Measurements from ENCODE around the gene MYO10. TPM values are rescaled to one million over a fixed set of nuclear protein-coding genes. Genes with fewer than 3 reads are reported as not detected.

Gene MYO10
- total RNA-seq, 6 donors from 2014 or later, result 31.9 to 135 (median 57.7) TPM

DNA sequence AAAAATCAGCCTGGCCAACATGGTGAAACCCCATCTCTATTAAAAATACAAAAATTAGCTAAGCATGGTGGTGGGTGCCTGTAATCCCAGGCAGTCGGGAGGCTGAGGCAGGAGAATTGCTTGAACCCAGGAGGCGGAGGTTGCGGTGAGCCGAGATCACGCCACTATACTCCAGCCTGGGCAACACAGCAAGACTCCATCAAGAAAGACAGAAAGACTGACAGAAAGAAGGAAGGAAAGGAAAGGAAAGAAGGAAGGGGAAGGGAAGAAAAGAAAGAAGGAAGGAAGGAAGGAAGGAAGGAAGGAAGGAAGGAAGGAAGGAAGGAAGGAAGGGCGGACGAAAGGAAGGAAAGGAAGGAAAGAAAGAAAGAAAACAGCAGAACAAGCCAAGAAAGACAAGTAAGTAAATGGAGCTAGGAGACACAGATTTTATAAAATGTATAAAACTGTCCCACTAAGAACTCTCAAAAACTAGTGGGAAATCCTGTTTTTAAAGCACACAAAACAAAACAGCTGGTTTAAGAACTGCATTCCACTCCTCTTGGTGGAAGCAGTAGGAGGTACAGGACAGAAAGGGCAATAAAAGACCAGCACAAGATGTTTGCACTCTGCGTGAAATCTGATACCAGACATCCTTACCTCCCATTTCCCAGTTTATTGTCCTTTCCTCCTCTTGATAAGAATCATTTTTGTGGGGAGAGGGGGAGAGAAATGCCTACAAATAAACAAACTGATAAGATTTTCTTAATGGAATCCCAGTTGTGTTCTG lies 46.7 kb downstream of the MYO10 start:
- no peaks in the 10 kb centered on the region for H3K36me3 ChIP-seq
- no peak for TF ChIP-seq POLR2AphosphoS5 (IDR thresholded peaks at IDR 0.05)
- TF ChIP-seq EP300 (IDR thresholded peaks at IDR 0.05), result no peak
- TF ChIP-seq CTCF (IDR thresholded peaks at IDR 0.05), result no peak
- TF ChIP-seq POLR2A (IDR thresholded peaks at IDR 0.05), result no peak
- ATAC-seq (ENCODE audit: low FRiP score in 2 of 2) (no peak), DNase-seq (no peak)
- no peak overlapping the region for H3K4me3 ChIP-seq
- H3K4me1 ChIP-seq, result peaks cover 30 to 39% (median 36%) of the 10 kb centered on the region in 4 donors
- peak overlapping the region in 3 of 4 donors; percentile 39 to 57 (median 40) for H3K27ac ChIP-seq
- WGBS, 2 donors, result 77 to 84% methylated on average over 8 of the region's 8 CpGs
- no peaks in the 10 kb centered on the region for H3K9me3 ChIP-seq
- no peaks in the 10 kb centered on the region for H3K27me3 ChIP-seq

DNA sequence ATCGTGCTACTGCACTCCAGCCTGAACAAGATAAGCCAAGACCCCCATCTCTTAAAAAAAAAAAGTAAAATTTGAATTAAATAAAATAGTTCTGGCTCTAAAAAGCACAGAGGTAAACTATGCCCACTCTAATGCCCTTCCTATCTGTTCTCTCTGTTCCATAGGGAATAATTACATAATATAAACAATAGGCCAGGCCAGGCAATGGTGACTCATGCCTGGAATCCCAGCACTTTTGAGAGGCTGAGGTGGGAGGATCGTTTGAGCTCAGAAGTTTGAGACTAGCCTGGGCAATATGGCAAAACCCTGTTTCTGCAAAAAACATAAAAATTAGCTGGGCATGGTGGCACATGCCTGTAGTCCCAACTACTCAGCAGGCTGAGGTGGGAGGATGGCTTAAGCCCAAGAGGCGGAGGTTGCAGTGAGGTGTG lies 47.4 kb downstream of the MYO10 start:
- Histone ChIP-seq H3K36me3 (no peaks in the 10 kb centered on the region), H3K9me3 (no peaks in the 10 kb centered on the region), H3K4me1 (peaks cover 32 to 41% (median 35%) of the 10 kb centered on the region in 4 donors), H3K27me3 (no peaks in the 10 kb centered on the region), H3K27ac (peak overlapping the region in 3 of 4 donors; percentile 39 to 57 (median 40)), H3K4me3 (no peak overlapping the region)
- WGBS, 2 donors, result 64 to 66% methylated on average over 3 of the region's 3 CpGs
- DNase-seq (peak in 1 of 2 donors; percentile 24), ATAC-seq (ENCODE audit: low FRiP score in 2 of 2) (no peak)
- TF ChIP-seq CTCF (IDR thresholded peaks at IDR 0.05), result no peak
- TF ChIP-seq POLR2AphosphoS5 (IDR thresholded peaks at IDR 0.05), result no peak
- no peak for TF ChIP-seq EP300 (IDR thresholded peaks at IDR 0.05)
- no peak for TF ChIP-seq POLR2A (IDR thresholded peaks at IDR 0.05)

DNA sequence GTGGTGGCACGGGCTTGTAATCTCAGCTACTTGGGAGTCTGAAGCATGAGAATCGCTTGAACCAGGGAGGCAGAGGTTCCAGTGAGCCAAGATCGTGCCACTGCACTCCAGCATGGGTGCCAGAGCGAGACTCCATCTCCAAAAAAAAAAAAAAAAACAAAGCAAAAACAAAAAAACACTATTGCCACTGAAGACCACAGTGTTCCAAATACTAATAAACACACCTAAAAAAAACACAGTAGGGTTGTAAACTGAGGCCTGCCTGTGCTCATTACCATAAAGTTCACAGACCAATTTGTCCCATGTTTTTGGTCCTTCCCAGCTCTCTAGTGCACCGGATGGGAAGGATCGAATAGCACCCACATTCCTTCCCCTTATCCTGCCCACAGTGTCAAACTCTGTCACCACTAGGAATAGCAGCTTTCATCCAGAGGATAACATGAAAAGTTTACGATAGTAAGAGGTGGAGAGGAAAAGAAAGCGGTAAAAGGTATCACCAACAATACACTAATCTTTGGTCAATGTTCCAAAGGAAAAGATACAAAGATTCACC lies 49.2 kb downstream of the MYO10 start:
- Histone ChIP-seq H3K27me3 (no peaks in the 10 kb centered on the region), H3K36me3 (no peaks in the 10 kb centered on the region), H3K4me1 (peaks cover 32 to 44% (median 35%) of the 10 kb centered on the region in 4 donors), H3K27ac (peak overlapping the region; percentile 19 to 71 (median 38)), H3K9me3 (no peaks in the 10 kb centered on the region), H3K4me3 (no peak overlapping the region)
- WGBS, 2 donors, result 81 to 92% methylated on average over 8 of the region's 8 CpGs
- DNase-seq, result no peak
- no peak for TF ChIP-seq EP300 (IDR thresholded peaks at IDR 0.05)
- ATAC-seq (ENCODE audit: low FRiP score in 2 of 2), result no peak

- WGBS, 2 donors, result 64 to 77% methylated on average over 7 of the region's 7 CpGs
- ATAC-seq (ENCODE audit: low FRiP score in 2 of 2), result no peak
Observed at GRCh38 chr5:16886366-16886736, 49.7 kb downstream of the MYO10 start.

GRCh38 chr5:16885635-16886365 lies 50.3 kb downstream of the MYO10 start:
- Histone ChIP-seq H3K36me3 (no peaks in the 10 kb centered on the region), H3K27ac (peak overlapping the region; percentile 44 to 71 (median 50)), H3K4me1 (peaks cover 36 to 50% (median 44%) of the 10 kb centered on the region in 4 donors), H3K4me3 (no peak overlapping the region), H3K27me3 (no peaks in the 10 kb centered on the region), H3K9me3 (no peaks in the 10 kb centered on the region)
- no peak for TF ChIP-seq CTCF (IDR thresholded peaks at IDR 0.05)
- TF ChIP-seq EP300 (IDR thresholded peaks at IDR 0.05), result no peak
- TF ChIP-seq POLR2AphosphoS5 (IDR thresholded peaks at IDR 0.05), result no peak
- TF ChIP-seq POLR2A (IDR thresholded peaks at IDR 0.05), result no peak
- 78 to 79% methylated on average over 12 to 13 of the region's 13 CpGs for WGBS, 2 donors
- ATAC-seq (ENCODE audit: low FRiP score in 2 of 2) (no peak), DNase-seq (no peak)

More at GRCh38 chr5:16886366-16886736, 49.7 kb downstream of the MYO10 start:
- Histone ChIP-seq H3K27ac (peak overlapping the region; percentile 19 to 71 (median 46)), H3K27me3 (no peaks in the 10 kb centered on the region), H3K4me1 (peaks cover 34 to 48% (median 39%) of the 10 kb centered on the region in 4 donors), H3K9me3 (no peaks in the 10 kb centered on the region), H3K36me3 (no peaks in the 10 kb centered on the region), H3K4me3 (no peak overlapping the region)
- TF ChIP-seq POLR2AphosphoS5 (IDR thresholded peaks at IDR 0.05) (peak; percentile 20 to 33), POLR2A (IDR thresholded peaks at IDR 0.05) (no peak), EP300 (IDR thresholded peaks at IDR 0.05) (peak in 1 of 4 donors; percentile 64)
- no peak for DNase-seq

Data from upper lobe of left lung (tissue), 6 donors.